Nephron (organoid): Measurements from ENCODE around the gene CENPP.

Experiments
- H3K27ac Mint-ChIP-seq, 3 experiments: 2 replicates each; pipeline ENCODE4 v1.8.0; 2020; ENCODE audit warnings: mixed read lengths in 3 of 3, mild to moderate bottlenecking in 2 of 3, moderate library complexity in 1 of 3
- H3K27me3 Mint-ChIP-seq: 2 replicates; pipeline ENCODE4 v1.8.0; 2021; ENCODE audit warnings: low read depth, mild to moderate bottlenecking, moderate library complexity, mixed read lengths
- H3K36me3 Mint-ChIP-seq: 2 replicates; pipeline ENCODE4 v1.8.0; 2020; ENCODE audit warnings: low read depth, mixed read lengths
- H3K4me1 Mint-ChIP-seq: 2 replicates; pipeline ENCODE4 v1.8.0; 2020; ENCODE audit warnings: mixed read lengths
- H3K4me3 Mint-ChIP-seq, 3 experiments: 2 replicates each; pipeline ENCODE4 v1.8.0; 2020; ENCODE audit warnings: mild to moderate bottlenecking in 3 of 3, mixed read lengths in 3 of 3, moderate library complexity in 2 of 3
- H3K9me3 Mint-ChIP-seq: 2 replicates; pipeline ENCODE4 v1.8.0; 2020; ENCODE audit warnings: mixed read lengths
- TF ChIP-seq, protein P1 (sequence below), 3 experiments: fragments of 200-600 bp; sonication (generic); IDR thresholded peaks; one replicate each; pipeline ENCODE4 v1.5.0; 2021; ENCODE audit warnings: antibody characterized with exemption in 3 of 3; ENCODE audit not compliant: unreplicated experiment in 3 of 3

CENPP gene

DNA sequence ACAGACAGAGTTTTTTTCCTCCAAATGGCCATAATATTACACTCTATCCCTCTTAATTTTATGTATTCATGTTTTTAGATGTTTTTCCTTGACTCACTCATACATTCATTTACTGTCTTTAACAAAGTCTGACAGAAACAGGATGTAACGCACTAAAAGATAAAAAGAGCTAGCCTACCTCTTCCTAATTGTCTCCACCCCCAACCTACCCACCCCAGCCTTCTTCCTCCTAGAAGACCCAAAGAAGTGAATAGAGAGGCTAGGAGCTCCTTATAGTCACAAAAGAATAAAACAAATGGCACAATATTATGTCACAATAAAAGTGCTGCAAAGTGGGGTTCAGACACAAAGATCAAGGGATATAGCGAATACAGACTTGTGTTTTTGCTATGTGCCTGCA lies 1.3 kb upstream of the CENPP start:
- H3K27ac Mint-ChIP-seq = peak overlapping the region; percentile 97 to 98 (median 97)
- no peaks in the 10 kb centered on the region for H3K27me3 Mint-ChIP-seq
- TF ChIP-seq, protein P1, sequence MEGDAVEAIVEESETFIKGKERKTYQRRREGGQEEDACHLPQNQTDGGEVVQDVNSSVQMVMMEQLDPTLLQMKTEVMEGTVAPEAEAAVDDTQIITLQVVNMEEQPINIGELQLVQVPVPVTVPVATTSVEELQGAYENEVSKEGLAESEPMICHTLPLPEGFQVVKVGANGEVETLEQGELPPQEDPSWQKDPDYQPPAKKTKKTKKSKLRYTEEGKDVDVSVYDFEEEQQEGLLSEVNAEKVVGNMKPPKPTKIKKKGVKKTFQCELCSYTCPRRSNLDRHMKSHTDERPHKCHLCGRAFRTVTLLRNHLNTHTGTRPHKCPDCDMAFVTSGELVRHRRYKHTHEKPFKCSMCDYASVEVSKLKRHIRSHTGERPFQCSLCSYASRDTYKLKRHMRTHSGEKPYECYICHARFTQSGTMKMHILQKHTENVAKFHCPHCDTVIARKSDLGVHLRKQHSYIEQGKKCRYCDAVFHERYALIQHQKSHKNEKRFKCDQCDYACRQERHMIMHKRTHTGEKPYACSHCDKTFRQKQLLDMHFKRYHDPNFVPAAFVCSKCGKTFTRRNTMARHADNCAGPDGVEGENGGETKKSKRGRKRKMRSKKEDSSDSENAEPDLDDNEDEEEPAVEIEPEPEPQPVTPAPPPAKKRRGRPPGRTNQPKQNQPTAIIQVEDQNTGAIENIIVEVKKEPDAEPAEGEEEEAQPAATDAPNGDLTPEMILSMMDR (IDR thresholded peaks at IDR 0.05; ENCODE audit: unreplicated experiment in 3 of 3) = no peak
- H3K4me3 Mint-ChIP-seq = peak overlapping the region; percentile 93 to 98 (median 95)
- H3K4me1 Mint-ChIP-seq = peaks cover 30% of the 10 kb centered on the region
- H3K9me3 Mint-ChIP-seq = no peaks in the 10 kb centered on the region
- peaks cover 10% of the 10 kb centered on the region for H3K36me3 Mint-ChIP-seq

DNA sequence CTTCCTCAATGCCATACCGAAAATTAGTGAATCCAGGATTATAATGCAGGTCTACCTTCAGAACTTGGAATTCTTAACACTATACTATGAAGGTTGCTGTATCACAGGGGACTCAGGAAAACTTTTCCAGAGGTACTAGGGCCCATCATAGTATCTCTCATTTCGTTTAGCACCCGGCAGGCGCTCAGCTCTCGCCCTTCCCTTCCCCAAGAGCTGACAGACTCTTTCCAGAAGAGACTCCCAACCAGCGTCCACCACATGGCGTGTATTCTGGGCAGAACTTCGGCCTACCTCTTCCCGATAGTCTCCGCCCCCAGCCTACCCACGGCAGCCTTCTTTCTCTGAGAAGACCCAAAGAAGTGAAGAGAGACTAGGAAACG lies 874 bp upstream of the CENPP start:
- Mint-ChIP-seq H3K27ac (peak overlapping the region; percentile 97 to 98 (median 97)), H3K4me3 (peak overlapping the region; percentile 93 to 98 (median 95)), H3K4me1 (peaks cover 30% of the 10 kb centered on the region), H3K36me3 (peaks cover 10% of the 10 kb centered on the region), H3K27me3 (no peaks in the 10 kb centered on the region), H3K9me3 (no peaks in the 10 kb centered on the region)
- TF ChIP-seq, protein P1 (IDR thresholded peaks at IDR 0.05; ENCODE audit: unreplicated experiment in 3 of 3) = no peak

DNA sequence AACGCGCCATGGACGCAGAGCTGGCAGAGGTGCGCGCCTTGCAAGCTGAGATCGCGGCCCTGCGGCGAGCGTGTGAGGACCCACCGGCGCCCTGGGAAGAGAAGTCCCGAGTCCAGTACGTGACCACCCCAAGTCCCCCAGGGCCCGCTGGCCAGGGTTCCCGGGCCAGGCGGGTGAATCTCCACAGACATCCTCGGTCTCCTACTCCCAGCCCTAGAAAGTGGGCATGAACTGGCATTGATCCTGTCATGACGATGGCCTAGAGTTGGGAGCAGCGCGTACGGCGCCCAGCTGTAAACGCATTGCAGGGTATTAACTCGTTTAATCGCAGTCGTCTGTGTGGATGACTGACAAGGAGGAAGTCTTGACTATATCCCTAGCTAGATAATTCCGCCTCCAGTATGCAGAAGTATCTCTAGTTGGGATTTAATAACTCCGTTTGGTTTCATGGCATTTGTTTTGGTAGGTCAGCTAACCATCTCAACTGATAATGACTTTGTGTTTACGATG lies 293 bp downstream of the CENPP start:
- Mint-ChIP-seq H3K4me1 (peaks cover 36% of the 10 kb centered on the region), H3K27ac (peak overlapping the region; percentile 97 to 98 (median 97)), H3K36me3 (peaks cover 7% of the 10 kb centered on the region), H3K27me3 (no peaks in the 10 kb centered on the region), H3K9me3 (no peaks in the 10 kb centered on the region), H3K4me3 (peak overlapping the region; percentile 93 to 98 (median 95))
- TF ChIP-seq, protein P1 (IDR thresholded peaks at IDR 0.05; ENCODE audit: unreplicated experiment in 3 of 3) = no peak

DNA sequence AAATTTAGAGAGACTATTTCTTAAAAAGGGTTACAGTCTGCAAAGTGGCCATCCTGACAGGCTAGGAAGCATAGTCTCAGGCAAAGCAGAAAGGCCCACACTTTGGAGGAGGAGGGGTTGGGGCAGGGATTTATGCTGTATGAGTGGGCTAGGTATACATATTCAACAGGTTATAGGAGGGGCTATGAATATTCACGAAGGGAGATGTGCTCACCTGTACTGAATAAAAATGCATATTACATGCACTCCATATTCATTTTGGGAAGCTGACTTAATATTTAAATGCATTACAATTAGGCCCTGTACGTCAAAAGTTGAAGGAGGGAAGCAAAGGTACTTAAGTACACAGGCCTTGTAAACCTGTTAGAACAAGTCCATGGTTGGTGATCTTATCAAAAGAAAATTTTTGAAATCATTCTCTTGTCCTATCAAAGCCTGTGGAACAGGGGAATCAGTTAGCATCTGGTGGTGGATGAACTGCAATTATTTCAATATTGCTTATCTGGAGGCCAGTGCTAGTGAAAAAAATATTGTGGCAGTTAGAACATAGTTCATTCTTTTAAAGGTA lies 1.6 kb downstream of the CENPP start:
- Mint-ChIP-seq H3K36me3 (peaks cover 4% of the 10 kb centered on the region), H3K4me1 (peaks cover 36% of the 10 kb centered on the region), H3K9me3 (no peaks in the 10 kb centered on the region), H3K27ac (peak overlapping the region; percentile 64 to 97 (median 97)), H3K27me3 (no peaks in the 10 kb centered on the region), H3K4me3 (peak overlapping the region; percentile 93 to 98 (median 95))
- TF ChIP-seq, protein P1 (IDR thresholded peaks at IDR 0.05; ENCODE audit: unreplicated experiment in 3 of 3) = no peak

DNA sequence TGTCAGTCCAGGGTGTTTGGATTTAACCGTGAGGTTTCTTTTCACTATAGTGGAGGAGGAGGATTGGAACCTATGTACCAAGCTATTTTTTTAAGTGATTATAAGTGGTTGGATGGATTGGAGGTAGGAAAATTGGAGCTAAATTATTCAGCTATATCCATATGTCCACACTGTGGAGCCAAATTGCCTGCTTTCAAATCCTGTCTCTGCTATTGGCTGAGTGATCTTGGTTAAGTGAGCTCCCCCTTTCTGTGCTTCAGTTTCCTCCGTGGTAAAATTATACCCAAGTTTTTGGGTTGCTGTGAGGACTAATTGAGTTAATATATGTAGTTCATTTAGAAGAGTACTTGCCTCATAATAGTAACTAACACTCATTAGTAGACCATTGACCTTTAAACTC lies 2.5 kb downstream of the CENPP start:
- Mint-ChIP-seq H3K27ac (peak overlapping the region in 1 of 3 experiments; percentile 64), H3K4me3 (peak overlapping the region; percentile 1 to 98 (median 95)), H3K4me1 (peaks cover 44% of the 10 kb centered on the region), H3K27me3 (no peaks in the 10 kb centered on the region), H3K9me3 (no peaks in the 10 kb centered on the region), H3K36me3 (no peaks in the 10 kb centered on the region)
- TF ChIP-seq, protein P1 (IDR thresholded peaks at IDR 0.05; ENCODE audit: unreplicated experiment in 3 of 3) = peak; percentile 38 to 44 (median 43)
